ENCODE measurements around the gene KCNH1.

Gene KCNH1

DNA sequence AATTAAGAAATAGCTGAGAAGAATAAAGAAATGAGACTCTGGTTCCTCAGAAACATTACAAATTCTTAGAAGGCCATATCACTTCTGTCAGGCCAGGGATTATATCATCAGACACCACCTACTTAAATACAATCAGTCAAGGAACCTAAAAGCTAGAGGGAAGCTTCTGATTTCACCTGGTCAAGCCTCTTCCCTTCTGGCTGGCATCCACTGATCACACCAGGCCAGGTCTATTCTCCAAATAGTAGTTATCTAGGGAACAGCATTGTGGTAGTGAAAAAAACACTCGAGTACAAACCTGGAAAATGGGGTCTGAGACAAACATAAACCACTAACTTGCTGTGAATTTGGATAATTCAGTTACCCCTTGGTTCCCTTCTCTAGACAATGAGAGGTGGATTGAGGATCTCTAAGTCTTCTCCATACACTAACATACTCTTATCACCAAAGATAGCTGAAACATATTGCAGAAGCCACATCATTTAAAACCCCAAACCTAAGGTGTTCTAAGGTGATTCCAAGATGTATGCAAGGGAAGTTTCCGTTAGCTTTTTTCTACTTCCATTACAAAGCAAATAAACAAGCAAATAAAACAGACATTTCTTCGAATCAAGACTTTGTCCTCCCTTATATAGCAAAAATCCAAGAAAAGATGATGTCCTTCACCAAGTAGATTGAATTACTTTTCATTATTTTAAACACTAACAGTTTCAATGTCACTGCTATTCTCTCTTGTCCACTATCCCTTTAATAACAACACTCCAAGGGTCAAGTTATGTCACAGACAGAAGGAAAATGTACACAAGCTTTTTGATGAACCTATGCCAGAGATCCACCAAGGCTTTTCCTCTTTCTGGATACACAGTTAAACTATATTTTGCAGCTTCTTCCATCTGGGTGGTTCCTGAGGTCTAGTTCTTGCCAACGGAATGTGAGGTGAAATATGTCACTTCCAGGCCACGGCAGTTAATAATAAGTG is 212.9 kb downstream of the KCNH1 start:
- TF ChIP-seq CREB1 (IDR thresholded peaks at IDR 0.05; ENCODE audit: low read depth) = no peak
- TF ChIP-seq YY1 (IDR thresholded peaks at IDR 0.05; ENCODE audit: low read depth) = no peak
- TF ChIP-seq, protein P1, sequence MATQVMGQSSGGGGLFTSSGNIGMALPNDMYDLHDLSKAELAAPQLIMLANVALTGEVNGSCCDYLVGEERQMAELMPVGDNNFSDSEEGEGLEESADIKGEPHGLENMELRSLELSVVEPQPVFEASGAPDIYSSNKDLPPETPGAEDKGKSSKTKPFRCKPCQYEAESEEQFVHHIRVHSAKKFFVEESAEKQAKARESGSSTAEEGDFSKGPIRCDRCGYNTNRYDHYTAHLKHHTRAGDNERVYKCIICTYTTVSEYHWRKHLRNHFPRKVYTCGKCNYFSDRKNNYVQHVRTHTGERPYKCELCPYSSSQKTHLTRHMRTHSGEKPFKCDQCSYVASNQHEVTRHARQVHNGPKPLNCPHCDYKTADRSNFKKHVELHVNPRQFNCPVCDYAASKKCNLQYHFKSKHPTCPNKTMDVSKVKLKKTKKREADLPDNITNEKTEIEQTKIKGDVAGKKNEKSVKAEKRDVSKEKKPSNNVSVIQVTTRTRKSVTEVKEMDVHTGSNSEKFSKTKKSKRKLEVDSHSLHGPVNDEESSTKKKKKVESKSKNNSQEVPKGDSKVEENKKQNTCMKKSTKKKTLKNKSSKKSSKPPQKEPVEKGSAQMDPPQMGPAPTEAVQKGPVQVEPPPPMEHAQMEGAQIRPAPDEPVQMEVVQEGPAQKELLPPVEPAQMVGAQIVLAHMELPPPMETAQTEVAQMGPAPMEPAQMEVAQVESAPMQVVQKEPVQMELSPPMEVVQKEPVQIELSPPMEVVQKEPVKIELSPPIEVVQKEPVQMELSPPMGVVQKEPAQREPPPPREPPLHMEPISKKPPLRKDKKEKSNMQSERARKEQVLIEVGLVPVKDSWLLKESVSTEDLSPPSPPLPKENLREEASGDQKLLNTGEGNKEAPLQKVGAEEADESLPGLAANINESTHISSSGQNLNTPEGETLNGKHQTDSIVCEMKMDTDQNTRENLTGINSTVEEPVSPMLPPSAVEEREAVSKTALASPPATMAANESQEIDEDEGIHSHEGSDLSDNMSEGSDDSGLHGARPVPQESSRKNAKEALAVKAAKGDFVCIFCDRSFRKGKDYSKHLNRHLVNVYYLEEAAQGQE (IDR thresholded peaks at IDR 0.05; ENCODE audit: low read depth) = no peak
- no peak for TF ChIP-seq RAD21 (IDR thresholded peaks at IDR 0.05; ENCODE audit: low read depth)
- no peak for TF ChIP-seq TEAD4 (IDR thresholded peaks at IDR 0.05)
- TF ChIP-seq NFIC (IDR thresholded peaks at IDR 0.05) = no peak
- TF ChIP-seq TCF12 (IDR thresholded peaks at IDR 0.05; ENCODE audit: low read depth) = no peak

DNA sequence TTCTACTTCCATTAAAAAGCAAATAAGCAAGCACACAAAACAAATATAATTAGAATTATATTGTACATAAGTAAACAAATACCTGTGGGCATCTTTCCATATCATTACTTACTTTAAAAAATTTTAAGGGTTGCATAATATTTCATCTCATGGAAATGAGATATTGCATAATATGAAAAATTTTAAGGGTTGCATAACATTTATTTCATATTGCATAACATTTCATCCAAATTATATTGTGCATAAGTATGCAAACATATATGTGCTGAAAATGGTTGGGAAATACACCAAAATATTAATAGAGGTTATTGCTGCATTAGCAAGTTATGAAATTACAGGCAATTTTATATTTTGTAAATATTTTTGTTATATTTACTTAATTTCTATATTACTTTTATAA is 213.7 kb downstream of the KCNH1 start:
- no peak for TF ChIP-seq EP300 (IDR thresholded peaks at IDR 0.05; ENCODE audit: borderline replicate concordance)
- TF ChIP-seq TCF12 (IDR thresholded peaks at IDR 0.05; ENCODE audit: low read depth) = no peak
- no peak for TF ChIP-seq TEAD4 (IDR thresholded peaks at IDR 0.05)
- TF ChIP-seq, protein P2, sequence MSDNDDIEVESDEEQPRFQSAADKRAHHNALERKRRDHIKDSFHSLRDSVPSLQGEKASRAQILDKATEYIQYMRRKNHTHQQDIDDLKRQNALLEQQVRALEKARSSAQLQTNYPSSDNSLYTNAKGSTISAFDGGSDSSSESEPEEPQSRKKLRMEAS (IDR thresholded peaks at IDR 0.05) = no peak
- no peak for TF ChIP-seq FOXM1 (IDR thresholded peaks at IDR 0.05; ENCODE audit: borderline replicate concordance, low read depth)
- TF ChIP-seq, protein P3, sequence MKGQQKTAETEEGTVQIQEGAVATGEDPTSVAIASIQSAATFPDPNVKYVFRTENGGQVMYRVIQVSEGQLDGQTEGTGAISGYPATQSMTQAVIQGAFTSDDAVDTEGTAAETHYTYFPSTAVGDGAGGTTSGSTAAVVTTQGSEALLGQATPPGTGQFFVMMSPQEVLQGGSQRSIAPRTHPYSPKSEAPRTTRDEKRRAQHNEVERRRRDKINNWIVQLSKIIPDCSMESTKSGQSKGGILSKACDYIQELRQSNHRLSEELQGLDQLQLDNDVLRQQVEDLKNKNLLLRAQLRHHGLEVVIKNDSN (IDR thresholded peaks at IDR 0.05) = no peak
- no peak for TF ChIP-seq RAD21 (IDR thresholded peaks at IDR 0.05; ENCODE audit: low read depth)
- no peak for TF ChIP-seq YY1 (IDR thresholded peaks at IDR 0.05; ENCODE audit: low read depth)
- no peak for TF ChIP-seq NFIC (IDR thresholded peaks at IDR 0.05)
- no peak for TF ChIP-seq ZBTB7A (IDR thresholded peaks at IDR 0.05; ENCODE audit: low read depth)
- TF ChIP-seq CEBPB (IDR thresholded peaks at IDR 0.05) = no peak
- no peak for TF ChIP-seq TAF1 (IDR thresholded peaks at IDR 0.05; ENCODE audit: low read depth)
- TF ChIP-seq EGR1 (IDR thresholded peaks at IDR 0.05) = no peak
- TF ChIP-seq CREB1 (IDR thresholded peaks at IDR 0.05; ENCODE audit: low read depth) = no peak
- TF ChIP-seq, protein P1 (IDR thresholded peaks at IDR 0.05; ENCODE audit: low read depth) = no peak

DNA sequence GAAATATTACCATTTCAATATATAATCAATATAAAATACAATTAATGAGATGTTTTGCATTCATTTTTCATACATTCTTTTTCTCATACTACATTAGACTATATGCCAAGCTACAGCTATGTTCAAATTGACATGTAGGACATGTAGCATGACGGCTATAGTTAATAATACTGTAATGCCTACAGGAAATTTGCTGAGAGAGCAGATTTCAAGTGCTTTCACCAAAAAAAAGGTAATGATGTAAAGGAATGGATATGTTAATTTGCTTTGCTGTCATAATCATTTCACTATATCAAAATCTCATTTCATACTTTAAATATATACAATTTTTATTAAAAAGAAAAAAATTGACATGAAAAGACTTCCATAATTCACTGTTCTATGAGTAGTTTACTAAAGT is 215.1 kb downstream of the KCNH1 start:
- TF ChIP-seq TCF12 (IDR thresholded peaks at IDR 0.05; ENCODE audit: low read depth) = no peak
- TF ChIP-seq TAF1 (IDR thresholded peaks at IDR 0.05; ENCODE audit: low read depth) = no peak
- TF ChIP-seq, protein P1 (IDR thresholded peaks at IDR 0.05; ENCODE audit: low read depth) = no peak
- TF ChIP-seq CEBPB (IDR thresholded peaks at IDR 0.05) = no peak
- no peak for TF ChIP-seq ZBTB7A (IDR thresholded peaks at IDR 0.05; ENCODE audit: low read depth)
- TF ChIP-seq NFIC (IDR thresholded peaks at IDR 0.05) = no peak
- TF ChIP-seq EGR1 (IDR thresholded peaks at IDR 0.05) = no peak
- no peak for TF ChIP-seq RAD21 (IDR thresholded peaks at IDR 0.05; ENCODE audit: low read depth)
- TF ChIP-seq YY1 (IDR thresholded peaks at IDR 0.05; ENCODE audit: low read depth) = no peak

DNA sequence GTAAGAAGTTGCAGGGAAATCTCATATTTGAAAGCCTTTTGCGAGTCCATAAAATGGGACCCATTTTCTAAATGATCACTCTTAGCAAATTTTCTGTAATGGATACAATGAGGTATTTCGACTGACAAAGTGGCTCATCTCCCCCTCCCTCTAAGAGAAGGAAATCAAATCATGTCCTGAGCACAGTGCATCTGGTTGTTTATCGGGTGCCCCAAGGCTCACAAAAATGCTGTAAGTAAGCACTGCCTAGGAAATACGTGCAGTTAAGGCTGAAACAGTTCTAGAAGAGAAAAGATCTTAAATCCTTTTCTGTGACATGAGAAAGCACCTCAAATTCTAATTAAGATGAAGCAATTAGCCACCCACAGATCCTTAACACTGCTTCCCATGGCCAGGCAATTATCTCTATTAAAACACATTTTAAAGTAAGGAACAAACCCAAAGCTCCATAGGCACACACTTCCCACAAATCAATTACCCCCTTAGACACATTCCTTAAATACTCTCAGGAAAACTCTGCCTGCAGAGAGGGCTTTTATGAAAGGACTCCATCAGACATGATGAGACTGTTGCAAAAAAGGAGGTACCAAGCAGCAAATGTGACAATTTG is 216.3 kb downstream of the KCNH1 start:
- TF ChIP-seq YY1 (IDR thresholded peaks at IDR 0.05; ENCODE audit: low read depth) (no peak), TCF12 (IDR thresholded peaks at IDR 0.05; ENCODE audit: low read depth) (no peak), NFIC (IDR thresholded peaks at IDR 0.05) (no peak), EGR1 (IDR thresholded peaks at IDR 0.05) (no peak), RAD21 (IDR thresholded peaks at IDR 0.05; ENCODE audit: low read depth) (no peak), FOXM1 (IDR thresholded peaks at IDR 0.05; ENCODE audit: borderline replicate concordance, low read depth) (no peak), ZBTB7A (IDR thresholded peaks at IDR 0.05; ENCODE audit: low read depth) (no peak), CREB1 (IDR thresholded peaks at IDR 0.05; ENCODE audit: low read depth) (no peak), TAF1 (IDR thresholded peaks at IDR 0.05; ENCODE audit: low read depth) (no peak), TEAD4 (IDR thresholded peaks at IDR 0.05) (no peak), CEBPB (IDR thresholded peaks at IDR 0.05) (no peak), EP300 (IDR thresholded peaks at IDR 0.05; ENCODE audit: borderline replicate concordance) (no peak)
- TF ChIP-seq, protein P1 (IDR thresholded peaks at IDR 0.05; ENCODE audit: low read depth) = no peak
- TF ChIP-seq, protein P3 (IDR thresholded peaks at IDR 0.05) = no peak
- TF ChIP-seq, protein P2 (IDR thresholded peaks at IDR 0.05) = no peak
